BE2C (cell line): Measurements from ENCODE around the gene BRIP1.

Experiments
- DNase-seq: peaks from one replicate; pipeline ENCODE4 v3.0.0-alpha.2; 2020
- H3K27me3 ChIP-seq: fragments of 250-450 bp; sonication (Bioruptor Pico); 2 replicates; pipeline ENCODE4 v1.5.1; 2020; ENCODE audit warnings: mild to moderate bottlenecking
- H3K36me3 ChIP-seq: fragments of 250-450 bp; sonication (Bioruptor Pico); 2 replicates; pipeline ENCODE4 v1.5.1; 2020; ENCODE audit warnings: mild to moderate bottlenecking
- H3K4me1 ChIP-seq: fragments of 250-450 bp; sonication (Bioruptor Pico); 2 replicates; pipeline ENCODE4 v1.5.1; 2020
- H3K4me3 ChIP-seq: 2 replicates; pipeline ENCODE4 v1.5.1; 2011; ENCODE audit warnings: low read depth, low read length
- H3K9me3 ChIP-seq: fragments of 250-450 bp; sonication (Bioruptor Pico); 2 replicates; pipeline ENCODE4 v1.5.1; 2020
- CTCF ChIP-seq: IDR thresholded peaks from 2 replicates; pipeline ENCODE4 v1.5.1; 2012; ENCODE audit warnings: mild to moderate bottlenecking, low read depth, low read length

The BRIP1 gene

DNA sequence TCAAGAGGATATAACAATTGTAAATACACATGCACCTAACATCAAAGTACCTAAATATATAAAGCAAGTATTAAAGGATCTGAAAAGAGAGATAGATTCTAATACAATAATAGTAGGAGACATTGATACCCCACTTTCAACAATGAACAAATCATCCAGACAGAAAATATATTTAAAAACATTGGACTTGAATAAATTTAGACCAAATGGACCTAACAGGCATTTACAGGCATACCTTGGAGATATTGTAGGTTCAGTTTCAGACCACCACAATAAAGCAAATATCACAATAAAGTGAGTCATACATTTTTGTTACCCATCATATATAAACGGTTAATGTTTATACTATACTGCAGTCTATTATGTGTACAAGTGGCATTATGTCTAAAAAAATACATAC, 104.0 kb downstream of the BRIP1 start:
- no peaks in the 10 kb centered on the region; the same call in 1 of the 2 replicates for H3K4me1 ChIP-seq
- H3K4me3 ChIP-seq: no peak overlapping the region
- H3K9me3 ChIP-seq: no peaks in the 10 kb centered on the region
- no peaks in the 10 kb centered on the region for H3K27me3 ChIP-seq
- no peak for DNase-seq
- H3K36me3 ChIP-seq: no peaks in the 10 kb centered on the region; the same call in 1 of the 2 replicates
- TF ChIP-seq CTCF: no peak

GRCh38 chr17:61758430-61758829, 104.9 kb downstream of the BRIP1 start:
- Histone ChIP-seq H3K9me3 (no peaks in the 10 kb centered on the region), H3K4me1 (no peaks in the 10 kb centered on the region; the same call in 1 of the 2 replicates), H3K4me3 (no peak overlapping the region), H3K36me3 (no peaks in the 10 kb centered on the region; the same call in 1 of the 2 replicates), H3K27me3 (no peaks in the 10 kb centered on the region)
- DNase-seq: no peak
- TF ChIP-seq CTCF: no peak

GRCh38 chr17:61757168-61757567, 106.2 kb downstream of the BRIP1 start:
- DNase-seq: no peak
- Histone ChIP-seq H3K27me3 (no peaks in the 10 kb centered on the region), H3K4me1 (no peaks in the 10 kb centered on the region; the same call in 1 of the 2 replicates), H3K36me3 (no peaks in the 10 kb centered on the region; the same call in 1 of the 2 replicates), H3K4me3 (no peak overlapping the region), H3K9me3 (no peaks in the 10 kb centered on the region)
- no peak for TF ChIP-seq CTCF

DNA sequence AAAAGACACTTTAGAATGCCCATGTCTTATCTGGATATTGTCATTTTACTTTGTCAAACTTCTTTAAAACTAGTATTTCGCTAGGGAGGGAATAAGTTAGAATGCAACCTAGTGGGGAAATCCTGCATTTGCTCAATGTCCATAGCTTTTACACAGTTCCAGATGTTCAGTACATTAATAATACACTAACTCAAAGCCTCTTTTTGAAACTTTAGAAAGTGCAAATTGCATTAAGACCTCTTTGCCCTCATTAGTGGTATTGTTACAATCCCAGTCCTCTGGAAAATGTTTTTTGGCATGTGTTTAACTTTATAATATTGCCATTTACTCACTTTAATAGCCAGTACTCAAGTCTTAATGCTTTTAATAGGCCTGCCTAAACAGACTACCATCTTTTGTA, 106.8 kb downstream of the BRIP1 start:
- no peak for DNase-seq
- TF ChIP-seq CTCF: peak; percentile 30; the same call in 1 of the 2 replicates
- Histone ChIP-seq H3K27me3 (no peaks in the 10 kb centered on the region), H3K4me1 (no peaks in the 10 kb centered on the region; the same call in 1 of the 2 replicates), H3K9me3 (no peaks in the 10 kb centered on the region), H3K36me3 (no peaks in the 10 kb centered on the region; the same call in 1 of the 2 replicates), H3K4me3 (no peak overlapping the region)

DNA sequence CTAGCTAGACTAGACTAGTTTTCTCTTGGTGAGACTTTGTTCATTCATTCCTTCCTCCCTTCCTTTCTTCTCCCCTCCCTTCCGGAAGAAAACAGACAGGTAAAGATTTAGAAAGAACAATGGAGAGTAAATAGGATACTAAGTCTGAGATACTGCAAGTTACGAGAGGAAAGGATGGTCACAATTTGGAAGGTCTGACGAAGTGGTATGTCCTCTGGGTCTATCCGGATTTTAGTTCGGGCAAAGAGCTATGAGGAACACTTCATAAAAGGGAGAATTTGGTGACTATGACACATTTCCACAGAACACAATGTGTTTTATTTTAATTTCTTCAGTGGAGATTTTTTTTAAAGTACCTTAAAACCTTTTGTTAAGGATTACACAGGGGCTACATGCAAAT, 107.7 kb downstream of the BRIP1 start:
- no peak overlapping the region for H3K4me3 ChIP-seq

More for the DNA sequence above, 107.7 kb downstream of the BRIP1 start:
- no peak for DNase-seq
- H3K27me3 ChIP-seq: no peaks in the 10 kb centered on the region
- no peaks in the 10 kb centered on the region; the same call in 1 of the 2 replicates for H3K36me3 ChIP-seq
- no peaks in the 10 kb centered on the region; the same call in 1 of the 2 replicates for H3K4me1 ChIP-seq
- H3K9me3 ChIP-seq: no peaks in the 10 kb centered on the region
- no peak for TF ChIP-seq CTCF
